Activated CD8-positive, alpha-beta memory T cell treated with anti-CD3 and anti-CD28 coated beads for 1 hour (primary cell): ENCODE data around the gene EP400.
"Not testable (repeated sequence)": the region's sequence is repeated elsewhere in the genome, so short reads cannot be mapped to it uniquely, and the experiment has no call there.

Source experiments
- DNase-seq, 2 donors: peaks; one replicate each; pipeline ENCODE4 v3.0.0-alpha.2; 2020; ENCODE audit warnings: low read depth in 1 of 2; ENCODE audit errors: extremely low read depth in 1 of 2

EP400 gene

DNA sequence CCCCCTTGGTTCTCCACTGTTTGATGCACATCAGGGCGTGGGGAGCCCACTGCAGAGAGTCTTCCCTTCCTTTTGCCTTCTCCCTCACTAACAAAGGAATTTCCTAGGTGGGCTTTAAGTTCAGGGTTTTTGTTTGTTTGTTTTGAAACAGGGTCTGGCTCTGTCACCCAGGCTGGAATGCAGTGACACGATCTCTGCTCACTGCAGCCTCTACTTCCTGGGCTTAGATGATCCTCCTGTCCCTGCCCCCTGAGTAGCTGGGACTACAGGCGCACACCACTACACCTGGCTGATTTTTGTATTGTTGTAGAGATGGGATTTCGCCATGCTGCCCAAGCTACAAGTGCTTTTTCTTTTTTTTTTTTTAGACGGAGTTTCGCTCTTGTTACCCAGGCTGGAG is 33.8 kb downstream of the EP400 start:
- DNase-seq: no peak

GRCh38 chr12:131984334-131984733 is 34.6 kb downstream of the EP400 start:
- DNase-seq: no peak

GRCh38 chr12:131985510-131985875 is 35.8 kb downstream of the EP400 start:
- not testable (repeated sequence) for DNase-seq

- DNase-seq: no peak
Observed at GRCh38 chr12:131986361-131986760, 36.6 kb downstream of the EP400 start.

DNA sequence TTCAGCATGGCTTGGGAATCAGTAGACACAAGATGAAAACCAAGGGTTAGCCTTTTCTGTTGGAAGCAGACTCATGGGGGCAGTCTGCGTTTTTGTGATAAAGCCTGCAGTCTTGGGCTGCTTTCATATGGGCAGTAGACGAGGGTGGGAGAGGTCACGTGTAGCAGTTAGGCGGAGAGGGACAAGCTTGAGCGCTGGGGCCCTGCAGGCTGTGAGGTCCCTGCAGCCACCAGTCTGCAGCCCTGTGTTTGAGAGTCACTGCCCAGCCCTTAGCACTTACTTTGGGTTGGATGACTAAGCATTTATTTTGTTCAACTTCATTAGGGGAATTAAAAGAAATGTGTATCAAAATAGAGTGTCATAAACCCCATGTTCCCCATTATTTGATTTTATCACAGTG is 37.2 kb downstream of the EP400 start:
- no peak for DNase-seq

DNA sequence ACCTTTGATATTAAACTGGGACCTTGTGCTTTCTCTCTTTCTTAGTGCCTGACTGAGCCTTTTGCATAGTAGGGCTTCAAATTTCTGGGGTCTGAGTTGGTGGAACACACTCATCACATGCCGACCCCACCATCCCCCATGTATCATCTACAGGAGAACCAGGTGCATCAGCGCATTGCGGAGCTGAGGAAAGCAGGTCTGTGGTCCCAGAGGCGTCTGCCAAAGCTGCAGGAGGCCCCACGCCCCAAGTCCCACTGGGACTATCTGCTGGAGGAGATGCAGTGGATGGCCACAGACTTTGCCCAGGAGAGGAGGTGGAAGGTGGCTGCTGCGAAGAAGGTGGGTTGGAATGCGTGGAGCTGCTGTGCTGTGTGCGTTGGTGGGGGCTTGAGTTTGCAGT is 37.8 kb downstream of the EP400 start:
- DNase-seq: no peak

DNA sequence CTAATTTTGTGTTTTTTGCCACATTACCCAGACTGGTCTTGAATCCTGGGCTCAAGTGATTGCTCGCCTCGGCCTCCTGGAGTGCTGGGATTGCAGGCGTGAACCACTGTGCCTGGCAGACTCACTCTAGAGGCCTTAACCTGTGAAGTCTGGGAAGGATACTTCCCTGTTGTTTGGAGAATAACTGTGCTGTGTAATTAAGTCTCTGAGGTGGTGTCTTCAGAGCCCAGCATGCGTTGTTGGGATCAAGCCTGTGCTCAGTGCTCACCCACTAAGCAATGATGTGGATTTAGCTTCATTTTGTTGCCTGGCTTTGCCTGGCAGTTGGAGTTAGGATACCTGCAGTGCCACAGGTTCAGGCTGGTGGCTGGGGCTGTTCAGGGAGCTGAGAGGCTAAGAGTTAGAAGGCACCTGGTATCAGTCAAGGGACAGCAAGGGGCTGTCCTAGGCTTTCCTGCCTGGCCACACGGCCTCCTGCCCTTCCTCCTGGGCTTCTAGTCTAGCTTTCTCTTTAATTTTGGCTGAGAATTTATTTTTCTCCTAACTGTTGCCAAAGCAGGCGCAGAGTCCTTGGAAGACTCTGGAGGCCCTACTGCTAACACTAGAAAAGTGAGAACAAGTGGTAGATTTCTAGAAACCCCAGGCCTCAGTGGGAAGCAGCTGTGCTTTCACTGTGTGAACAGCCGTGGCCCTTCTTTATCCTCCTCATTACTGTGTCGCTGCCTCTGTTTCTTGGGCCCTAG is 38.5 kb downstream of the EP400 start:
- no peak for DNase-seq

- DNase-seq: no peak
Observed at GRCh38 chr12:131989021-131989420, 39.3 kb downstream of the EP400 start.

DNA sequence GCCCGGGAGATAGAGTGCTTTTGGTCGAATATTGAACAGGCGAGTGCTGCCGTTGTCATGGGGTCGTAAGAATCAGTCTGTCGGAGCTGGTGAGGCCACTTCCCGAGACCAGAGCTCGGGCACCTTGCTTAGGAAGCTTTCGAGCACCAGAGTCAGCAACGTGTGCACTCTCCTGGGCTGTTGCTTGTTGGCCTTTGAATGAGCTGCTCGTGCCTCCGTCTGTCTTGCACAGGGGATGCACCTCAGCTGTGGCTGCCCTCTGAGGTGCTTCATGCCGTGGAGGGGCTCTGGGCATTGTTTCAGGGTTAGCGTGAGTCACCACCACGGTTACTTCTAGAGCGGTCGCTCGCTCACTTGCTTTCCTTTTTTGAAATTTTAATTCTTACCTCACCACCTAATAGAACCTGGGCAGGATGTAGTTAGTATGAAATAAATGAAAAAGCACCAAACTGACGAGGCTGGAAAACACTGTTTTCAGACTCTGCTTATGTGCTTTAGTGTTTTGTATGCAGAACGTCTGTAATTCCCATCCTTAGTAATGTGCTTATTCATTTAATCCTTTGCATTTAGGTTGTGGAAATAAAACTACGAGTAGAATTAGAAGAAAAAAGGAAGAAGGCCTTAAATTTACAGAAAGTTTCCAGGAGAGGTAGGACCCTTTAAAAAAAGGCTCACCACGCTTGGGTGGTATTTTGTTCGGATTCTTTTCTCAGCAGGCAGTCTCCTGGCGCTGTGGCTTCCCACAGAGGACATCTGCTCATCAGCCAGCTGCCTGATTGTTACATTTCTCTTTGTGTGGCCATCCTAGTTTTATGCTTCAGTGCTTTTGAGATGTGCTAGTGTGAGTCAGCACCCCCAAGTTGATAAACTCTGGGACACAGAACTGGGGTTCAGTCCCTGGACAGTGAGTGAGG is 40.6 kb downstream of the EP400 start:
- DNase-seq: no peak

GRCh38 chr12:131990980-131991305 is 41.2 kb downstream of the EP400 start:
- DNase-seq: no peak

DNA sequence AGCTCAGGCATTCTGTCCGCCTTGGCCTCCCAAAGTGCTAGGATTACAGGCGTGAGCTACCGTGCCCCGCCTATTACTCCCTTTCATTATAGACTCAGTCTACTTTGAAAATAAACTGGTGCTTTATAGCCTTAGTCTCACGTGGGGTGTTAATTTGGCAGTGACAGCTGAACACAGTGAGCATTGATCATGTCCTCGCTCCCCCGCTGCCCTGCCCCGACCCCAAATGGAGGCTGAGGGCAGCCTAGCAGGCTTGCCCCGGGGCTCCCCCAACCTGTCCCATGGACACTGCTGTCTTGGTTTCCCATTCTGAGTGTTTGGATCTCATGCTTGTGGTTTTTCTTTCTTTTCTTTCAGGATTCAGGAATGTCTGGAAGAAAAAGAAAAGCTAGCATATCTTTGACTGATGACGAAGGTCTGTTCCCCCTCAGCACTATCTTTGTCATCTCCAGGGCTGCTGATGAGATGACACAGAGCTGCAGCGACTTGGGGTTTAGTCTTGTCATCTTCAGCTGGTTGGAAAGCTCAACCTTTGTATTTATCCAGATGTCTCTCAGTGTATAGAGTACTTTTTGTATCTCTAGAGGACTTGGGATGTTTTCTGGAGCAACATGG is 42.2 kb downstream of the EP400 start:
- DNase-seq: no peak

GRCh38 chr12:131994589-131994988 is 44.8 kb downstream of the EP400 start:
- DNase-seq: no peak

DNA sequence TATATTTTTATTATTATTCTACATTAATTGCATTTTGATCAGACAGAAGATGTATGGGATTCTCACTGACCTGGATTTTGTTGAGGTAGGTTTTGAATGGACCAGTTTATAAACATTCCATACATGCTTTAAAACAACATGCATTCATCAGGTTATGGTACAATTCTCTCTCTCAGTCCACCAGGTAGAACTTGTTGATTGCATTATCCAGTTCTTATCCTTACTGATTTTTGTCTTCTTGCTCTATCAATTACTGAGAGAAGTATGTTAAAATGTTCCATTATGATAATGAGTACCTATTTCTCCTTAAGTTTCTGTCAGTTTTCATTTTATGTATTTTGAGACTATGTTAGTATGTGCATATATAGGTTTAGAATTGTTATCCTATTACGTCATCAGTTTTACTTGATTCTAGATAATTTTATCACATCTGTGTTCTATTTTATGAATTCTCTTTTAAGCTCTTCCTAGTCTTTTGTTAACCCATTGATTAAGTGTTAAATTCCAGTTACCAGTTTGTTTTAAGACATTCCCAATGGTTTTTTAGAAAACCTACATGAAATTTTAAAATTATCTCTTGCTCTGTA is 50.6 kb downstream of the EP400 start:
- no peak for DNase-seq

DNA sequence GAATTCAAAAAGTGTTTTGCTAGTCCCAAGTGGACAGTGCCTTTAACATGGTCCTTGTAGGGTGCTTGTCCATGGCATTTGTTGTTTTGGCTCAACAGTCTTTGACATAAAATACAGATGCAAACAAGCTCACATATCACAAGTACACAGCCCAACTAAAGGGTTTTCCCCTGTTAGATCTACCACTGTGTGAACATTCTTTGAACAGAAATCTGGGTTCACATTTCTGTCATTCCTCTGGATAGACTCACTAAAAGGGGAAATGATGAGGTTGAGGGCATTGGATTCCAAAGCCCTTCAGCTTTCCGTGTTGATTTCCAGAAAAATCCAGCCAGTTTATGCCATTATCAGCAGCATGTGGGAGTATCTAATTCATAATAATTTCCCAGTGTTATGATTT is 54.1 kb downstream of the EP400 start:
- no peak for DNase-seq

GRCh38 chr12:132004946-132005345 is 55.2 kb downstream of the EP400 start:
- DNase-seq: no peak

DNA sequence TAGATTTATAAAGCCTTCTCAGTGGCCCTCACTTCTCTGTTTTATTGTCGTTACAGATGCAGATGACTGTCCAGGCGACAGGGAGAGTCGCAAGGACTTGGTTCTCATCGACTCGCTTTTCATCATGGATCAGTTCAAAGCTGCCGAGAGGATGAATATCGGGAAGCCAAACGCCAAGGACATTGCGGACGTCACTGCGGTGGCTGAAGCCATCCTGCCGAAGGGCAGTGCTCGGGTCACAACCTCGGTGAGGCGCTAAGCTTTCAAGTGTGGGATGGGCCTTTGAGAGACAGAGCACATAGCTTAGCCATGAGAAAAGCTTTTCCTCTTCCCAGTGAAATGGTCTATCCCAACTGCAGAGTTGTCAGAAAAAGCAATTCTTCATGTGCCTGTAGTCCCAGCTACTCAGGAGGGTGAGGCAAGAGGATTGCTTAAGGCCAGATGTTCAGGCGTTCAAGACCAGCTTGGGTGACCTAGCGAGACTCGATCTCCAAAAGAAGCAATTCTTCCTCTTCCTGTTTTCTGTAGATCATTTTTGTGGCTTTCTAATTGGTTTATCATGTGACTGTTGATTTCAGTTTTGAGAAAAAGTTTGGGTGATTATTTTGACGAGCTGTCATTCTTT is 56.4 kb downstream of the EP400 start:
- no peak for DNase-seq

GRCh38 chr12:132007041-132007440 is 57.3 kb downstream of the EP400 start:
- no peak for DNase-seq

DNA sequence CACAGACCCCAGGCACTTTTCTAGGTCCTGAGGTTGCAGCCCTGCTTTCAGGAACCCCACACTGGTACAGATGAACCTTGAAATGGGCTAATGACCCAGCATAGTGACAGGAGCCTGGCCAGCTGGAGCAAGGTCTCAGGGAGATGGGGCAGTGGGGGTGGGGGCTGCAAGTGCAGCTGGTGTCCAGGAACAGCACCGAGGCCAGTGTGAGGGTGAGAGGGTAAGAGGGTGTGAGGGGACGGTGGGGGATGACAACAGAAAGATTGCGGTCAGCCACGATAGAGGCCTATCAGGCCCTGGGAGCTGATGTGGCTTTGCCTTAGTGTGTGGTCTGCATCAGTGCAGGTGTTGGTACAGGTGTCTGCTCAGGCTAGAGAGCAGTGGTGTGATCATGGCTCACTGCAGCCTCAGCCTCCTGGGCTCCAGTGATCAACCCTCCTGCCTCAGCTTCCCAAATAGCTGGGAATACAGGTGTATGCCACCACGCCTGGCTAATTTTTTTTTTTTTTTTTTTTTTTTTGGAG is 59.7 kb downstream of the EP400 start:
- no peak for DNase-seq

DNA sequence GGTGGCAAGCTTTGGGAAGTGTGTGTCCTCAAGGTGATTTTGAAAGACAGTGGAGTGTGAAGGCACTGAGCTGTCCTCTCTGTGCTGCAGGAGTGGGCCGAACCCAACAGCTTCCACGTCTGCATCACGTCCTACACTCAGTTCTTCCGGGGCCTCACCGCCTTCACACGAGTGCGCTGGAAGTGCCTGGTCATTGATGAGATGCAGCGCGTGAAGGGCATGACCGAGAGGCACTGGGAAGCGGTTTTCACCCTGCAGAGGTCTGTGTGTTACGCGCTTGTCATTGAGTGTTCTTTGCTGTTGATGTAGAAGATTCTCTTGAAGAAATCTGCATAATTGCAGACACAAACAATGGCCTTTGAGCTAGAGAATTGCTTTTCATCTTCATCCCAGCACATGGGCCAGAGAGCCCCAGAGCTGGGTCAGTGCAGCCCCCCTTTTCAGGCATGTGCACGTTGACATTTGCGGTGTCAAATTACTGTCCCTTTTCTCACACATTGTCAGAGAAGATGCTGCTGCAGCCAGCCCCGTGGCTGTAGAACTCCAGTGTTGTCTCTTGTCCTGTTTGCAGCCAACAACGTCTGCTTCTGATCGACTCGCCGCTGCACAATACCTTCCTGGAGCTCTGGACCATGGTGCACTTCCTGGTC is 63.3 kb downstream of the EP400 start:
- DNase-seq: no peak
